HL-60 (cell line): ENCODE measurements around the gene SLC1A6.

Experiments used
- GABPA ChIP-seq: IDR thresholded peaks from 2 replicates; pipeline ENCODE4 v1.6.1; 2012; ENCODE audit warnings: low read depth
- TF ChIP-seq, protein P1 (sequence below): IDR thresholded peaks from 2 replicates; pipeline ENCODE4 v1.6.1; 2012; ENCODE audit warnings: low read depth; ENCODE audit not compliant: insufficient replicate concordance
- TF ChIP-seq, protein P2 (sequence below): IDR thresholded peaks from one replicate; pipeline ENCODE4 v1.5.1; 2011; ENCODE audit warnings: low read length, control low read depth, inconsistent platforms; ENCODE audit not compliant: insufficient read depth

DNA sequence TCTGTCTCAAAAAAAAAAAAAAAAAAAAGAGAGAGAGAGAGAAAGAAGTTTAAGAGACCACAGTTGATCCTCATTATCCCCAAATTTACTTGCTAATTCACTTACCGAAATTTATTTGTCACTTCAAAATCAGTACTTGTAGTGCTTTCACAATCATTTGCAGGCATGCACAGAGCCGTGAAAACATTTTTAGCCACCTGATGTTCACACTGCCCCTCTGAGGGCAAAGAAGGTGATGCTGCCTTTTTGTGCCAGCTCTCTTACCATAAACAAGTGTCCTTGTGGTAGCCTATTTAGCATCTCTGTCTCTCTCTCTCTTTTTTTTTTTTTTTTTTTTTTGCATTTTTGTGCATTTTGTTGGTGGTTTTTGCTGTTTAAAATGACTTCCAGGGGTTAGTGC lies 45.6 kb upstream of the SLC1A6 start:
- TF ChIP-seq GABPA, result no peak
- TF ChIP-seq, protein P1, sequence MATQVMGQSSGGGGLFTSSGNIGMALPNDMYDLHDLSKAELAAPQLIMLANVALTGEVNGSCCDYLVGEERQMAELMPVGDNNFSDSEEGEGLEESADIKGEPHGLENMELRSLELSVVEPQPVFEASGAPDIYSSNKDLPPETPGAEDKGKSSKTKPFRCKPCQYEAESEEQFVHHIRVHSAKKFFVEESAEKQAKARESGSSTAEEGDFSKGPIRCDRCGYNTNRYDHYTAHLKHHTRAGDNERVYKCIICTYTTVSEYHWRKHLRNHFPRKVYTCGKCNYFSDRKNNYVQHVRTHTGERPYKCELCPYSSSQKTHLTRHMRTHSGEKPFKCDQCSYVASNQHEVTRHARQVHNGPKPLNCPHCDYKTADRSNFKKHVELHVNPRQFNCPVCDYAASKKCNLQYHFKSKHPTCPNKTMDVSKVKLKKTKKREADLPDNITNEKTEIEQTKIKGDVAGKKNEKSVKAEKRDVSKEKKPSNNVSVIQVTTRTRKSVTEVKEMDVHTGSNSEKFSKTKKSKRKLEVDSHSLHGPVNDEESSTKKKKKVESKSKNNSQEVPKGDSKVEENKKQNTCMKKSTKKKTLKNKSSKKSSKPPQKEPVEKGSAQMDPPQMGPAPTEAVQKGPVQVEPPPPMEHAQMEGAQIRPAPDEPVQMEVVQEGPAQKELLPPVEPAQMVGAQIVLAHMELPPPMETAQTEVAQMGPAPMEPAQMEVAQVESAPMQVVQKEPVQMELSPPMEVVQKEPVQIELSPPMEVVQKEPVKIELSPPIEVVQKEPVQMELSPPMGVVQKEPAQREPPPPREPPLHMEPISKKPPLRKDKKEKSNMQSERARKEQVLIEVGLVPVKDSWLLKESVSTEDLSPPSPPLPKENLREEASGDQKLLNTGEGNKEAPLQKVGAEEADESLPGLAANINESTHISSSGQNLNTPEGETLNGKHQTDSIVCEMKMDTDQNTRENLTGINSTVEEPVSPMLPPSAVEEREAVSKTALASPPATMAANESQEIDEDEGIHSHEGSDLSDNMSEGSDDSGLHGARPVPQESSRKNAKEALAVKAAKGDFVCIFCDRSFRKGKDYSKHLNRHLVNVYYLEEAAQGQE, result no peak
- TF ChIP-seq, protein P2, sequence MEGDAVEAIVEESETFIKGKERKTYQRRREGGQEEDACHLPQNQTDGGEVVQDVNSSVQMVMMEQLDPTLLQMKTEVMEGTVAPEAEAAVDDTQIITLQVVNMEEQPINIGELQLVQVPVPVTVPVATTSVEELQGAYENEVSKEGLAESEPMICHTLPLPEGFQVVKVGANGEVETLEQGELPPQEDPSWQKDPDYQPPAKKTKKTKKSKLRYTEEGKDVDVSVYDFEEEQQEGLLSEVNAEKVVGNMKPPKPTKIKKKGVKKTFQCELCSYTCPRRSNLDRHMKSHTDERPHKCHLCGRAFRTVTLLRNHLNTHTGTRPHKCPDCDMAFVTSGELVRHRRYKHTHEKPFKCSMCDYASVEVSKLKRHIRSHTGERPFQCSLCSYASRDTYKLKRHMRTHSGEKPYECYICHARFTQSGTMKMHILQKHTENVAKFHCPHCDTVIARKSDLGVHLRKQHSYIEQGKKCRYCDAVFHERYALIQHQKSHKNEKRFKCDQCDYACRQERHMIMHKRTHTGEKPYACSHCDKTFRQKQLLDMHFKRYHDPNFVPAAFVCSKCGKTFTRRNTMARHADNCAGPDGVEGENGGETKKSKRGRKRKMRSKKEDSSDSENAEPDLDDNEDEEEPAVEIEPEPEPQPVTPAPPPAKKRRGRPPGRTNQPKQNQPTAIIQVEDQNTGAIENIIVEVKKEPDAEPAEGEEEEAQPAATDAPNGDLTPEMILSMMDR, result peak; percentile 14
